ENCODE measurements around the gene ZNF362.
"Not testable (repeated sequence)": the region's sequence is repeated elsewhere in the genome, so short reads cannot be mapped to it uniquely, and the experiment has no call there.

DNA sequence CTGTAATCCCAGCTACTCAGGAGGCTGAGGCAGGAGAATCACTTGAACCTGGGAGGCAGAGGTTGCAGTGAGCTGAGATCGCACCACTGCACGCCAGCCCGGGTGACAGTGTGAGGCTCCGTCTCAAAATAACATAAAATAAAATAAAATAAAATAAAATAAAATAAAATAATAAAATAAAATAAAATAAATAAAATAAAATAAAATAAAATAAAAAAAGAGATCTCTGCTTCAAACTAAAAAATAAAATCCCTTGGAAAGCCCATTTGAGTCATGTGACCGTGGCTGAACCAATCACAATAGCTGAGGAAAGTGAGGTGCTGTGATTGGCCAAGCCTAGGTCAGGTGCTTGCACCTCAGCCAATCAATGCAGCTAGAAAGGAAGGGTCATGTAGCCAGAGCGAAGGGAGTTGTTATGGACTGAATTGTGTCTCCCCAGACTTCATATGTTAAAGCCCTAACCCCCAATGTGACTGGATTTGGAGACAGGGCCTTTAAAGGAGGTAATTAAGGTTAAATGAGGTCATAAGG, 18.0 kb upstream of the ZNF362 start:
- TF ChIP-seq, protein P1, sequence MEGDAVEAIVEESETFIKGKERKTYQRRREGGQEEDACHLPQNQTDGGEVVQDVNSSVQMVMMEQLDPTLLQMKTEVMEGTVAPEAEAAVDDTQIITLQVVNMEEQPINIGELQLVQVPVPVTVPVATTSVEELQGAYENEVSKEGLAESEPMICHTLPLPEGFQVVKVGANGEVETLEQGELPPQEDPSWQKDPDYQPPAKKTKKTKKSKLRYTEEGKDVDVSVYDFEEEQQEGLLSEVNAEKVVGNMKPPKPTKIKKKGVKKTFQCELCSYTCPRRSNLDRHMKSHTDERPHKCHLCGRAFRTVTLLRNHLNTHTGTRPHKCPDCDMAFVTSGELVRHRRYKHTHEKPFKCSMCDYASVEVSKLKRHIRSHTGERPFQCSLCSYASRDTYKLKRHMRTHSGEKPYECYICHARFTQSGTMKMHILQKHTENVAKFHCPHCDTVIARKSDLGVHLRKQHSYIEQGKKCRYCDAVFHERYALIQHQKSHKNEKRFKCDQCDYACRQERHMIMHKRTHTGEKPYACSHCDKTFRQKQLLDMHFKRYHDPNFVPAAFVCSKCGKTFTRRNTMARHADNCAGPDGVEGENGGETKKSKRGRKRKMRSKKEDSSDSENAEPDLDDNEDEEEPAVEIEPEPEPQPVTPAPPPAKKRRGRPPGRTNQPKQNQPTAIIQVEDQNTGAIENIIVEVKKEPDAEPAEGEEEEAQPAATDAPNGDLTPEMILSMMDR (IDR thresholded peaks at IDR 0.05; ENCODE audit: borderline replicate concordance, extremely low read depth, low read length, poor library complexity, severe bottlenecking): not testable (repeated sequence)
- TF ChIP-seq EZH2 (IDR thresholded peaks at IDR 0.05; ENCODE audit: borderline replicate concordance, low read depth, low read length, severe bottlenecking): not testable (repeated sequence)

All from DND-41 (cell line).